Measurements from ENCODE around the gene CLUH.

DNA sequence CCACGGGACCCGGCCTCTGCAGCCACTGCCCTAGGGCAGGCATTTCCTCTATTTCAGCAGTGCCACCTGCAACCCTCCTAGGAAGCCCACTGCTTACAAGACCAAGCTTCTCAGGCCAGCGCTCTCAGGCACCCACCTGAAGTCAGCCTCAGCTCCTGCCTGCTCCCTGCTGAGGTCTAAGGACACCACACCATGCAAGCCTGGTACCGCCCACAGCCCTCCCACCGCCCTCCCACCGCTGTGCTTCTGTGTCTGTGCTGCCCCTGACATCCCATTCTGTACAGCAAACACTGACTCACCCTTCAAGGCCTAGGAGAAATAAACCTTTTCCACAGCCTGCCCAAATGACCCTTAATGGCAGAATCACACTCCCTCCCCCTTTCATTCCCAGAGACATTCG lies 6.3 kb downstream of the CLUH start:
- TF ChIP-seq, protein P1, sequence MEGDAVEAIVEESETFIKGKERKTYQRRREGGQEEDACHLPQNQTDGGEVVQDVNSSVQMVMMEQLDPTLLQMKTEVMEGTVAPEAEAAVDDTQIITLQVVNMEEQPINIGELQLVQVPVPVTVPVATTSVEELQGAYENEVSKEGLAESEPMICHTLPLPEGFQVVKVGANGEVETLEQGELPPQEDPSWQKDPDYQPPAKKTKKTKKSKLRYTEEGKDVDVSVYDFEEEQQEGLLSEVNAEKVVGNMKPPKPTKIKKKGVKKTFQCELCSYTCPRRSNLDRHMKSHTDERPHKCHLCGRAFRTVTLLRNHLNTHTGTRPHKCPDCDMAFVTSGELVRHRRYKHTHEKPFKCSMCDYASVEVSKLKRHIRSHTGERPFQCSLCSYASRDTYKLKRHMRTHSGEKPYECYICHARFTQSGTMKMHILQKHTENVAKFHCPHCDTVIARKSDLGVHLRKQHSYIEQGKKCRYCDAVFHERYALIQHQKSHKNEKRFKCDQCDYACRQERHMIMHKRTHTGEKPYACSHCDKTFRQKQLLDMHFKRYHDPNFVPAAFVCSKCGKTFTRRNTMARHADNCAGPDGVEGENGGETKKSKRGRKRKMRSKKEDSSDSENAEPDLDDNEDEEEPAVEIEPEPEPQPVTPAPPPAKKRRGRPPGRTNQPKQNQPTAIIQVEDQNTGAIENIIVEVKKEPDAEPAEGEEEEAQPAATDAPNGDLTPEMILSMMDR (IDR thresholded peaks at IDR 0.05), result no peak
- no peak for TF ChIP-seq POLR2AphosphoS5 (IDR thresholded peaks at IDR 0.05)
- no peak for TF ChIP-seq EP300 (IDR thresholded peaks at IDR 0.05)
- TF ChIP-seq POLR2A (IDR thresholded peaks at IDR 0.05), result no peak

Measured in sigmoid colon (tissue), 4 donors.